Endodermal cell (in vitro differentiated cells): Measurements from ENCODE around the gene BCOR. TPM values are rescaled to one million over a fixed set of nuclear protein-coding genes. Genes with fewer than 3 reads are reported as not detected.

Experiments
- DNase-seq: peaks from one replicate; pipeline ENCODE4 v3.0.0-alpha.2; 2017
- H3K27ac ChIP-seq: 2 replicates; pipeline ENCODE4 v1.5.1; 2013; ENCODE audit warnings: mild to moderate bottlenecking, low read depth, low read length, moderate library complexity
- H3K27me3 ChIP-seq: 2 replicates; pipeline ENCODE4 v1.6.1; 2013; ENCODE audit warnings: mild to moderate bottlenecking, low read length, moderate library complexity; ENCODE audit not compliant: insufficient read depth, control insufficient read depth, poor library complexity, severe bottlenecking
- H3K36me3 ChIP-seq: 2 replicates; pipeline ENCODE4 v1.7.0; 2013; ENCODE audit warnings: mild to moderate bottlenecking, low read length, moderate library complexity; ENCODE audit not compliant: control insufficient read depth, insufficient read depth
- H3K4me1 ChIP-seq: one replicate; pipeline ENCODE4 v1.7.0; 2013; ENCODE audit warnings: low read length; ENCODE audit not compliant: control insufficient read depth, insufficient read depth
- H3K4me3 ChIP-seq: 2 replicates; pipeline ENCODE4 v1.5.1; 2013; ENCODE audit warnings: mild to moderate bottlenecking, low read length, moderate library complexity
- H3K9ac ChIP-seq: 2 replicates; pipeline ENCODE4 v1.6.1; 2013; ENCODE audit warnings: mild to moderate bottlenecking, low read length, moderate library complexity; ENCODE audit not compliant: poor library complexity, severe bottlenecking; ENCODE audit errors: extremely low read depth
- H3K9me3 ChIP-seq: 2 replicates; pipeline ENCODE4 v1.6.1; 2013; ENCODE audit warnings: mild to moderate bottlenecking, low read length, moderate library complexity; ENCODE audit not compliant: control insufficient read depth
- H3K27ac Mint-ChIP-seq: 2 replicates; pipeline ENCODE4 v1.8.0; 2020; ENCODE audit warnings: mixed read lengths
- H3K27me3 Mint-ChIP-seq: 2 replicates; pipeline ENCODE4 v1.8.0; 2021; ENCODE audit warnings: mild to moderate bottlenecking, mixed read lengths; ENCODE audit not compliant: insufficient read depth
- H3K36me3 Mint-ChIP-seq: 2 replicates; pipeline ENCODE4 v1.8.0; 2020; ENCODE audit warnings: low read depth, mixed read lengths
- H3K4me1 Mint-ChIP-seq: 2 replicates; pipeline ENCODE4 v1.8.0; 2020; ENCODE audit warnings: mixed read lengths
- H3K4me3 Mint-ChIP-seq: 2 replicates; pipeline ENCODE4 v1.8.0; 2020; ENCODE audit warnings: mild to moderate bottlenecking, moderate library complexity, mixed read lengths
- H3K9me3 Mint-ChIP-seq: 2 replicates; pipeline ENCODE4 v1.8.0; 2020; ENCODE audit warnings: mild to moderate bottlenecking, mixed read lengths
- CTCF ChIP-seq: fragments of 200-600 bp; sonication (generic); conservative IDR thresholded peaks from 2 replicates; pipeline ENCODE4 v1.5.0; 2021; ENCODE audit warnings: antibody characterized with exemption, mild to moderate bottlenecking
- WGBS, 2 experiments: methylation state at CpG; one replicate each; pipeline versions ENCODE4 v1.1.5 to v1.1.7; 2013; ENCODE audit warnings: missing lambda C conversion rate in 2 of 2, mixed read lengths in 1 of 2; ENCODE audit not compliant: insufficient coverage in 1 of 2, insufficient read length in 1 of 2; 5-methylcytosine and 5-hydroxymethylcytosine counted together
- total RNA-seq, 2 donors: library from RNA; stranded (reverse); fragmentation: NEBNext Ultra II Directional in 1 of 2; extraction: Animal tissue kit (Norgen Biotek cat#: 25700) in 1 of 2; gene quantifications; 2 replicates in 1 of 2; 3 replicates in 1 of 2; pipeline ENCODE4 v1.2.1, GENCODE V29; 2021

The BCOR gene
- total RNA-seq, 2 donors from 2014 or later = 31.3 to 37.9 TPM

- no peak overlapping the region for H3K9ac ChIP-seq
- H3K36me3 Mint-ChIP-seq = peaks cover 83% of the 10 kb centered on the region
- H3K36me3 ChIP-seq = peaks cover 56% of the 10 kb centered on the region
Measured at GRCh38 chrX:40072246-40072645, 25.5 kb downstream of the BCOR start.

GRCh38 chrX:40068048-40068447, 29.7 kb downstream of the BCOR start:
- H3K4me1 ChIP-seq = no peaks in the 10 kb centered on the region
- H3K36me3 ChIP-seq = peaks cover 56% of the 10 kb centered on the region
- Mint-ChIP-seq H3K9me3 (peaks cover 8% of the 10 kb centered on the region), H3K27me3 (no peaks in the 10 kb centered on the region), H3K4me1 (peaks cover 23% of the 10 kb centered on the region), H3K36me3 (peaks cover 78% of the 10 kb centered on the region), H3K27ac (no peak overlapping the region), H3K4me3 (no peak overlapping the region)
- no peaks in the 10 kb centered on the region for H3K27me3 ChIP-seq
- DNase-seq = no peak
- 90 to 100% methylated on average over 1 to 4 of the region's 4 CpGs for WGBS, 2 experiments
- H3K9ac ChIP-seq = no peak overlapping the region
- TF ChIP-seq CTCF = no peak
- H3K27ac ChIP-seq = no peak overlapping the region
- H3K4me3 ChIP-seq = no peak overlapping the region
- H3K9me3 ChIP-seq = no peaks in the 10 kb centered on the region

More at GRCh38 chrX:40072246-40072645, 25.5 kb downstream of the BCOR start:
- Mint-ChIP-seq H3K4me3 (no peak overlapping the region), H3K9me3 (peaks cover 12% of the 10 kb centered on the region), H3K27me3 (no peaks in the 10 kb centered on the region), H3K4me1 (no peaks in the 10 kb centered on the region), H3K27ac (no peak overlapping the region)
- TF ChIP-seq CTCF = no peak
- 96% methylated on average over 7 to 9 of the region's 9 CpGs for WGBS, 2 experiments
- no peaks in the 10 kb centered on the region for H3K4me1 ChIP-seq
- no peak overlapping the region for H3K27ac ChIP-seq
- no peaks in the 10 kb centered on the region for H3K27me3 ChIP-seq
- no peak overlapping the region for H3K4me3 ChIP-seq
- no peaks in the 10 kb centered on the region for H3K9me3 ChIP-seq
- DNase-seq = no peak

GRCh38 chrX:40066700-40067099, 31.1 kb downstream of the BCOR start:
- no peak overlapping the region for H3K4me3 Mint-ChIP-seq
- H3K27ac ChIP-seq = no peak overlapping the region
- peaks cover 70% of the 10 kb centered on the region for H3K36me3 Mint-ChIP-seq
- H3K4me1 Mint-ChIP-seq = peaks cover 26% of the 10 kb centered on the region
- no peaks in the 10 kb centered on the region for H3K27me3 ChIP-seq
- H3K4me3 ChIP-seq = no peak overlapping the region
- DNase-seq = no peak
- H3K36me3 ChIP-seq = peaks cover 54% of the 10 kb centered on the region
- 75 to 100% methylated on average over 1 to 2 of the region's 3 CpGs for WGBS, 2 experiments
- H3K9me3 Mint-ChIP-seq = peaks cover 8% of the 10 kb centered on the region
- no peaks in the 10 kb centered on the region for H3K27me3 Mint-ChIP-seq
- H3K9me3 ChIP-seq = no peaks in the 10 kb centered on the region
- H3K4me1 ChIP-seq = no peaks in the 10 kb centered on the region
- TF ChIP-seq CTCF = no peak
- no peak overlapping the region for H3K9ac ChIP-seq
- H3K27ac Mint-ChIP-seq = no peak overlapping the region
